Activated CD4-positive, alpha-beta memory T cell treated with anti-CD3 and anti-CD28 coated beads, Interleukin-2, amount 10 ng/mL, durations not matched to agents 7 days and 5 days (primary cell): ENCODE results near the gene FMN1. TPM values are rescaled to one million over a fixed set of nuclear protein-coding genes. Genes with fewer than 3 reads are reported as not detected.

Experiments
- CTCF ChIA-PET: fragments of 350-600 bp; sonication (Branson Sonifier 250); formaldehyde crosslinking; loops from one replicate; lab custom pipeline; 2021; ENCODE audit warnings: antibody characterized with exemption, inconsistent platforms; lab: Charles Lee
- POLR2A ChIA-PET: fragments of 350-600 bp; sonication (Branson Sonifier 250); formaldehyde crosslinking; loops from one replicate; lab custom pipeline; 2021; ENCODE audit warnings: antibody characterized with exemption; lab: Charles Lee
- DNase-seq: peaks from one replicate; pipeline ENCODE4 v3.0.0-alpha.2; 2020
- H3K27ac Mint-ChIP-seq: one replicate; pipeline ENCODE4 v1.8.0; 2021; ENCODE audit warnings: mild to moderate bottlenecking, mixed read lengths
- H3K27me3 Mint-ChIP-seq: one replicate; pipeline ENCODE4 v1.8.0; 2021; ENCODE audit warnings: mixed read lengths
- H3K36me3 Mint-ChIP-seq: one replicate; pipeline ENCODE4 v1.8.0; 2021; ENCODE audit warnings: low read depth, mixed read lengths
- H3K4me1 Mint-ChIP-seq: one replicate; pipeline ENCODE4 v1.8.0; 2021; ENCODE audit warnings: mixed read lengths
- H3K4me3 Mint-ChIP-seq: one replicate; pipeline ENCODE4 v1.8.0; 2021; ENCODE audit warnings: mild to moderate bottlenecking, mixed read lengths
- H3K9me3 Mint-ChIP-seq: one replicate; pipeline ENCODE4 v1.8.0; 2021; ENCODE audit warnings: mixed read lengths
- total RNA-seq, 2 experiments: library from RNA; stranded (reverse); gene quantifications; one replicate each; pipeline ENCODE4 v1.2.3, GENCODE V29; 2021

Gene FMN1
- total RNA-seq, 2 experiments from 2014 or later, result 0.03 to 0.15 TPM

DNA sequence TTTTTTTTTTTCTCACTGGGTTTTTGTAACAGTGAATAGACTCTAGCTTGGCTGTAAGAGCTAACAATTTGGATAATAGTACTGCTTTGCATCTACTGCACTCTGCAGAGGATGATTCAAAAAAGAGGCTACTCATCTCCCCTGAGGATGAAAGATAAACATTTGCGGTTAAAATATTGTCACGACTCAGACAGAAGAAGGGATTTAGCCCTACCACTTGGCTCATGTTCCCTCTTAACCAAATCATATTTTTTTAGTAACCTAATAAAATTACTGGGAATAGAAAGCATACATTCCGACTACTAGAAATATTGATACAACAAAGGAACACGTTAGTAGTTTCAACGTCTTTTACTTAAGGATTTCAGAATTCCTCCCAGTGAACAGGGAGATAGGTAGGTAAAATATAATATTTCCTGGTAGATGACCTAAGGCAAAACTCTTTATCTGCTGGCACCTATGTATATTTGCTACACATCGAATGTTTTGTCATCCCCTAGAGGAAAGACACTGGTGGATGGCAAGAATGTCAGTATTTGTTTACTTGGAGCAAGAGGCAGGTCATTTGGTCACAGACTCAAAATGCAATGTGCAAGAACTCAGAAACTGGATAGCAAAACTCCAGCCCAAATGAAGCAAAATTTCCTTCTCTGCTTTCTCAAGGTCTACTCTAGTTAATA lies 365.9 kb downstream of the FMN1 start:
- H3K4me3 Mint-ChIP-seq, result no peak overlapping the region
- POLR2A ChIA-PET, result interaction anchor here (0.6 kb wide), 1 partner anchor 1632 kb away, joined by 3 read pairs; no protein-coding TSS in a partner anchor
- no peaks in the 10 kb centered on the region for H3K36me3 Mint-ChIP-seq
- DNase-seq, result no peak
- H3K27ac Mint-ChIP-seq, result no peak overlapping the region
- no peaks in the 10 kb centered on the region for H3K4me1 Mint-ChIP-seq
- H3K9me3 Mint-ChIP-seq, result no peaks in the 10 kb centered on the region
- H3K27me3 Mint-ChIP-seq, result peaks cover 3% of the 10 kb centered on the region
- CTCF ChIA-PET, result interaction anchor here (1.0 kb wide), 1 partner anchor 23 kb away, joined by 3 read pairs; no protein-coding TSS in a partner anchor

DNA sequence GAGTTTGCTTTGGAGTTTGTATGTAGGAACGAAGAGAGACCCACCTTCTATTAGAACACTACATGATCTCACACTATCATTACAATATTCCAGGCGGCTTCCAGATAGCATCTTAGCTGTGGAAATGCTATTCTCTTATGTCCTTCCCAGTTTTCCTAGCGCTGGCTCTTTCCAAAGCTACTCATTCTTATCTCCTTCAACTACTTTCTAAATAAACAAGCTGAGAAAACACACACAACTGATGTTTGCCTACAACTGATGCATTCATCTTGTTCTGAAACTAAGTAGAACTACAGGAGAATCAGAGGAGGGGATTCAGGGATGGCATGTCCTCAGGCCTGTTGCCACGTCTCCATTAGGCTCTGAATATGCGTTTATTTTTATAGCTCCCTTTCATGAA lies 367.8 kb downstream of the FMN1 start:
- no peak overlapping the region for H3K27ac Mint-ChIP-seq
- peaks cover 5% of the 10 kb centered on the region for H3K27me3 Mint-ChIP-seq
- H3K4me1 Mint-ChIP-seq, result no peaks in the 10 kb centered on the region
- CTCF ChIA-PET, result no interaction called here
- DNase-seq, result no peak
- H3K36me3 Mint-ChIP-seq, result no peaks in the 10 kb centered on the region
- H3K9me3 Mint-ChIP-seq, result no peaks in the 10 kb centered on the region
- H3K4me3 Mint-ChIP-seq, result no peak overlapping the region
- POLR2A ChIA-PET, result no interaction called here

DNA sequence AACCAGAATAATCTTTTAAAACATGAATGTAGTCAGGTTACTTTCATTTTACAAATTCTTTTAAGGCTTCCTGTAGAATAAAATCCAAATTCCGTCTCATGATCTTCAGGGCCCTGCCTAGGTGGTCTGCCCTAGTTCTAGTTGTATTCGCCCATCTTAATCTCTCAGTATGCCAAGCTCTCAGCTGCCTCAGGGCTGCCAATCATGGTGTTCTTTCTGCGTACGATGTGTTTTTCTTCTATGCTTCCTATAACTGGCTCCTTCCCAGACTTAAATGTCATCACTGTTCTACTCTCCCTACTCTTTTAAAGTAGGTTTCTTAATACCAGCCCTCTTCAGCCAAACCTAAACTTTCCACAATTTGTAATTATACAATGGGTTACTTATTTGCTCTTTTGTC lies 369.3 kb downstream of the FMN1 start:
- Mint-ChIP-seq H3K27ac (no peak overlapping the region), H3K36me3 (no peaks in the 10 kb centered on the region), H3K4me1 (no peaks in the 10 kb centered on the region), H3K4me3 (no peak overlapping the region), H3K9me3 (no peaks in the 10 kb centered on the region), H3K27me3 (peaks cover 4% of the 10 kb centered on the region)
- ChIA-PET CTCF (no interaction called here), POLR2A (no interaction called here)
- DNase-seq, result no peak

DNA sequence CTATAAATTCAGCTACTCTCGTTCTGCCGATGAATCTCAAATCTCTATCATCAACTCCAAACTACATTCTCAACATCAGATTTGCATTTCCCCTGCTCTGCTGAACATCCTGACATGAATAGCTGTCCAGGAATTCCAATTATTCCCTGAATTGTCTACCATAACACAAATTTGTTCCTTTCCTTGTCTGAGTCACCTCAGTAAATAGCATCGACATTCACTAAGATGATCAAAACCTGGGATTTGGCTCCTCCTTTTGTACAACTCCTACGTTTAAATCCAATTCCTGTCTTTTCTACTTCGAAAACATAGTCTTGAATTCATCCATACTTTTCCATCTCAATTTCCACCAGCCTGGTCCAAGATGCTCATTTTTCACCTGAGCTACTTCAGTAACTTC lies 369.7 kb downstream of the FMN1 start:
- Mint-ChIP-seq H3K4me3 (no peak overlapping the region), H3K4me1 (no peaks in the 10 kb centered on the region), H3K36me3 (no peaks in the 10 kb centered on the region), H3K9me3 (no peaks in the 10 kb centered on the region), H3K27me3 (peaks cover 5% of the 10 kb centered on the region), H3K27ac (no peak overlapping the region)
- ChIA-PET CTCF (no interaction called here), POLR2A (no interaction called here)
- no peak for DNase-seq

DNA sequence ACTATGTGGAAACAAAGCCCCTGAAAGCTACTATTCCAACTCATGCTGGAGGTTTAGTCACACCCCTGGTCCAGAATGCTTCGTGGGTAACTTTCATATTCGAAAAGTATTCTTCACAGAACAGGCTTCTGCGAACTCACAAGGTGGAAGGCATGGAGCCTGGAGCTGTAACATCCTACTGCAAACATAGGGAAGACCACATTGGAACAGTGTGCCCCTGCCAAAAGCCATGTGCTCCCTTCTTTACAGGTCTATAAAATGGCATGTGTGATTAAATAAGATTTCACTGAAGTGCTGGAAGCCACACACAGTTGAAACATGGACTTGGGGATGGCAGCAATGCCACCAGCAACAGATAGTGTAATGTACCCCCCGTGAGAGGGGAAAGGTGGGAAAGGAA lies 370.8 kb downstream of the FMN1 start:
- H3K4me1 Mint-ChIP-seq, result no peaks in the 10 kb centered on the region
- H3K4me3 Mint-ChIP-seq, result no peak overlapping the region
- no peak overlapping the region for H3K27ac Mint-ChIP-seq
- H3K27me3 Mint-ChIP-seq, result peaks cover 8% of the 10 kb centered on the region
- ChIA-PET POLR2A (no interaction called here), CTCF (no interaction called here)
- DNase-seq, result no peak
- no peaks in the 10 kb centered on the region for H3K36me3 Mint-ChIP-seq
- no peaks in the 10 kb centered on the region for H3K9me3 Mint-ChIP-seq

DNA sequence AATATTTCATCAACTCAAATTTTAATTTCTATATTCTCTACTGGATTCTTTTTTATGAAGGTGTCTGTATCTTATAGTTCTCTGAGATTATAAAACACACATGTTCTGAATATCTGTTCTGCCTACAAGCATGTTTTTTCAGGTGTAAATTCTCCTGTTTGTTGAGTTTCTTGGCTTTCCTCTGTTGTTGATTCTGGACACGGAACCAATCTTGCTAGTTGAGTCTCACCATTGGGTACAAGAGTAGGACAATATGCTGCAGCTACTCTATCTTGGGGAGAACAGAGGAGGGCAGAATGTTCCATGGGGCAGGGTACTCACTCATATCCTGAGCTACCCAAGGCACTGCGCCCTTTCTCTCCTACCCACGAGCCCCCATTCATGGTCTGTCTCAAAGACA lies 371.8 kb downstream of the FMN1 start:
- Mint-ChIP-seq H3K9me3 (no peaks in the 10 kb centered on the region), H3K36me3 (no peaks in the 10 kb centered on the region), H3K27me3 (peaks cover 8% of the 10 kb centered on the region), H3K4me1 (no peaks in the 10 kb centered on the region), H3K4me3 (no peak overlapping the region), H3K27ac (no peak overlapping the region)
- ChIA-PET POLR2A (no interaction called here), CTCF (interaction anchor here (0.7 kb wide), 1 partner anchor 156 kb away, joined by 6 read pairs; no protein-coding TSS in a partner anchor)
- no peak for DNase-seq

DNA sequence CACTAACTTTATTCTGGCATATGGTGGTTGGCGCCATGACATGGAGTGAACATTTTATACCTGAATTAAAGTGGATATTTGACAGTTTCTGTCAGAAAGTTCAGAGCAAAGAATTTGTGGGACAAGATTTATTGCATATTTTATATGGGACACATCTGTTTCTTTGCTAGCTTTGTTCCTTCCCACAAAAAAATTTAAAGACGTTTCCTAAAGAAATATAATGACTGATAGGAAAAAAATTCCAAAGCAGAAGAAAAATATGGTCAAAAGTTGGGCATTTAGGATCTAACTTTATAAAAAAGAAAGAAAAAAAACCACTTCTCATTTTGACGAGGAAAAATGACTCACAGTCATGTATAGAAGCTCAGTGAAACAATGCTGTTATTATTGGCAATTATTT lies 375.1 kb downstream of the FMN1 start:
- ChIA-PET POLR2A (no interaction called here), CTCF (no interaction called here)
- no peaks in the 10 kb centered on the region for H3K9me3 Mint-ChIP-seq
- no peak for DNase-seq
- H3K27ac Mint-ChIP-seq, result no peak overlapping the region
- no peak overlapping the region for H3K4me3 Mint-ChIP-seq
- no peaks in the 10 kb centered on the region for H3K36me3 Mint-ChIP-seq
- H3K4me1 Mint-ChIP-seq, result no peaks in the 10 kb centered on the region
- H3K27me3 Mint-ChIP-seq, result peaks cover 12% of the 10 kb centered on the region

DNA sequence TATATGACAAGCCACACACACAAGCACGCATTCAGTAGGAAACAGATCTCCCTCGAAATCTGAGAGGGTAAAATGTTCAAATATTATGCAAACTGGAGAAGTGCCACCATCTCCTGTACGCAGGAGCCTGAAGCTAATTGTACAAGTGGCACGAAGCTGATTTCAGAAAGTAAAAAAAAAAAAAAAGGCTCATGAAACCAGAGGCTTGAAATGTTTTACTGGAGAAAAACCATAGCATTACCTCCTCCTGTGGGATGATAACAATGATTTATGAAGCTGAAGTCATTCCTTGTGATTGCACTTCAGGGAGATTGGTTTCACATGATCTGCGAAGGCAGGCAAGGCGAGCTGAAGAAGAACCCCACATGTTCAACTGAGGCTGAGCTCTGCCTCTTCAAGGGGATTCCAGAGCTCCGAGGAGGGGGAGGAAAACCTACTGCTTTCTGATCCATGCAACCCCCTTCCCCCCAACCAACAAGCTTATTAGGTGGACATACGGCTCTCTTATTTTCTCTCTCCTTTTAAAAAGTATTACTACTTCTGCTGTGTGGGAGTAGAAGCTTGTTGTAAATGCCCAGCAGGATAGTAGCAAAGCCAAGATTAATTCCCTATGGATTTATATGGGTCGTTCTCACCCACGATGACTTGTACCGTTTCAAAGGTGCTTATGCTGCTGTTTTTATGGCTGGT lies 375.6 kb downstream of the FMN1 start:
- no peak for DNase-seq
- Mint-ChIP-seq H3K27ac (no peak overlapping the region), H3K27me3 (peaks cover 12% of the 10 kb centered on the region), H3K4me1 (no peaks in the 10 kb centered on the region), H3K4me3 (no peak overlapping the region), H3K36me3 (no peaks in the 10 kb centered on the region), H3K9me3 (no peaks in the 10 kb centered on the region)
- CTCF ChIA-PET, result no interaction called here
- POLR2A ChIA-PET, result no interaction called here

DNA sequence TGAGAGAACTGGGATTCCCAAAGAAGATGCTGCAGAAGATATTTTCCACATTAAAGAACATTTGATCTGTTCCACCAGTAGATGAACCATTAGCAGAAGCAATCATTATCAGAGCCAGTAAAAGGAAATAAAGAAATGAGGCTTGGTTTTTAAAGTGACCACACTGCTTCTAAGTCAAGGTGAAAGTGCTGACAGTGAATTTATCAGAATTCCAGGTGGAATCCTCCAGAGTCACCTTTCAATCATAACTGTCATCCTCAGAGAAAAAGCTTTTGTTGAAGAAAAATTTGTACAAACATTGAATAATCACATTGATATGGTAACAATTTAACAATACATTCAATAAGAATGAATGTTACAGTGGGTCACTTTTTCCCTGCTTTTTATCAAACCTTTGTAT lies 376.9 kb downstream of the FMN1 start:
- ChIA-PET POLR2A (no interaction called here), CTCF (no interaction called here)
- Mint-ChIP-seq H3K36me3 (no peaks in the 10 kb centered on the region), H3K4me1 (no peaks in the 10 kb centered on the region), H3K4me3 (no peak overlapping the region), H3K27me3 (peaks cover 13% of the 10 kb centered on the region), H3K9me3 (no peaks in the 10 kb centered on the region), H3K27ac (no peak overlapping the region)
- DNase-seq, result no peak

DNA sequence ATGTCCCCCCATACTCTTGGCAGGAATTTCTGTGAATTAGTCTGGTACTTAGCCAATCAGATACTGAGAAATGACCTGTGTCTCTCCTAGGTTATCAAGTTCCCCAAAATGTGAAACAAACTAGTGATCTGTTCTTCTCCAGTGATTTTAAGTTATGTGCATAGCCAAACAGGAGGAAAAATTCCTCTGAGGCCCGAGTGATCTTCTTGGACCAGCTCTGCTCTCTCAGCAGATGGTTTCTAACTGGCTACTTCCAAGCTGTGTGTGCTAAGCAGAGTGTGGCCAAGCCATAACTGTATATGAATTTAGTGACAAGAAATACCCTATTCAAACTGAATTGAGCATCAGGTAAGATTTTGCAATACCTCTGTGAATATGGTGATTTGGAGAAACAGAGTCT lies 387.2 kb downstream of the FMN1 start:
- POLR2A ChIA-PET, result no interaction called here
- no peak overlapping the region for H3K27ac Mint-ChIP-seq
- CTCF ChIA-PET, result no interaction called here
- peaks cover 4% of the 10 kb centered on the region for H3K4me1 Mint-ChIP-seq
- H3K27me3 Mint-ChIP-seq, result peaks cover 15% of the 10 kb centered on the region
- H3K9me3 Mint-ChIP-seq, result peaks cover 2% of the 10 kb centered on the region
- no peak overlapping the region for H3K4me3 Mint-ChIP-seq
- no peaks in the 10 kb centered on the region for H3K36me3 Mint-ChIP-seq
- DNase-seq, result no peak

DNA sequence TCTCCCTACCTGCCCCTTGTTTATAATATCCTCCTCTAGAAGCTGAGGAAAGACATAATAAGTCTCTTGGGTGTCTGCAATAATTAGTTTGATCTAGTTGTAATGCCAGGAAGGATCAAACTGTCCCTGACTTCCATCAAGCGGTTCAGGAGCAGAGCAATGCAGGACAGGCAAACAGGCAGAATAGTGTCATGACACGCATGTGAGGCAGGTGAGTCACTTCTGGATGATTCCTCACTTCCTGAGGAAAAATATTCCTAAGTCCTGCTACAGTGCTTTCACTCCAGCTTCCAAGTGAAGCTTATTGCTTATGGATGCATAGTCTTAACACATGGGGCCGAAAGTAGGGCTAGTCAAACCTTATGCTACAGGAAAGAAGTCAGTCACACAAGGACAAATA lies 390.9 kb downstream of the FMN1 start:
- DNase-seq, result no peak
- Mint-ChIP-seq H3K4me3 (no peak overlapping the region), H3K27me3 (peaks cover 29% of the 10 kb centered on the region), H3K36me3 (no peaks in the 10 kb centered on the region), H3K9me3 (peaks cover 2% of the 10 kb centered on the region), H3K4me1 (peaks cover 7% of the 10 kb centered on the region), H3K27ac (no peak overlapping the region)
- ChIA-PET CTCF (no interaction called here), POLR2A (no interaction called here)

DNA sequence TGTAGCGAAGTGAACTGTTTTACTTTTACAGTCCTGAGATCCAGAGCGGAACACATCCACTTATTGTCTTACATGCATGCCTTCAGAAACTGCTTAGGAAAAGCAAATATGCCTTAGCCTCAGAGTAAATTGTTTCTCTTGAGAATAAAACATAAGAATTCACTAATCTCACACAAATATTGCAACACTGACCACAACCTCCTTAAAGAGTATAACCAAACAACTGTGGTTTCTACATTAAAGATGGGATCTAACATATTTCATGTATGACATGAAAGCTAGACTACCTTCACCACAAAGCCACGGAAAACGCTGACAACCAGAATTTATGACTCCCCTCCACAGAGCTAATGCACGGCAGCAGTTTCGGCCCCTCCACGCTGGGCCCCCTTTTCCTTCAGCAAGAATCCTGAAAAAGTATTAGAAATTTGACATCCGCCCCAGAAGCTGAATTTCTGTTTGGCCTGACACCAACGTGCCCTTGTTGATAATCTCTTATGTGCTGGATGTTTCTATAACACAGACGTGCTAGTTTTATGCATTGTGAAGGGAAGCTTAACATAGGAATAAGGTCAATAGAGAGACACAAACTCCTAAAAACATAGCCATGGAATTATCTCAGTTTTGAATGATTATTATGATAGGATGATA lies 392.1 kb downstream of the FMN1 start:
- peaks cover 2% of the 10 kb centered on the region for H3K9me3 Mint-ChIP-seq
- DNase-seq, result no peak
- peaks cover 30% of the 10 kb centered on the region for H3K27me3 Mint-ChIP-seq
- H3K4me3 Mint-ChIP-seq, result no peak overlapping the region
- POLR2A ChIA-PET, result no interaction called here
- H3K27ac Mint-ChIP-seq, result no peak overlapping the region
- peaks cover 7% of the 10 kb centered on the region for H3K4me1 Mint-ChIP-seq
- CTCF ChIA-PET, result no interaction called here
- no peaks in the 10 kb centered on the region for H3K36me3 Mint-ChIP-seq

DNA sequence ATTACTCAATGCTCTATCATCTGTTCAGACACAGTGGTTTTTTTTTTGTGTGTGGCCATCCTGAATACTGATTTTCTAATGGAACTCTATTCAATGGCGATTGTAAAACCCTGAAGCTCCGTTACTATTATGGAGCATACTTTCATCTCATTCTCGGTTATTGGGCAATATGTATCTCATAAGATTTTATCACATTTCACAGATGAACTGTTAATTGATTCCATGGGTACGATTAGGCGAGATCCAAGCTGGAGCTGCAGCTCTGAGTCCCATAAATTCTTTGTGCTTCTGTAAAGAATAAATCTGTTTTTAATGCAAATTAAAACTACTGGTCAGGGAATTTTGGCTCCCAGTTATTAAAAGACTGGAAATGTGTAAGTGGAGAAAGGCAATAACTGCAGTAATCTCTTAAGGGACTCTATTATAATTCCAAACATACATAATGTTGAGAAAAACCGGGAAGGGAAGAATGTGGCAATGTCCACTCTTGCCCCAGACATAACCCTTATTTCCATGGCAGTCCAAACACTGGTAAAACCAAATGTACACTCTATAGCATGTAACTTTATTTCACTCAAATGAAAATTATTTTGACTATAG lies 394.5 kb downstream of the FMN1 start:
- Mint-ChIP-seq H3K4me1 (peaks cover 7% of the 10 kb centered on the region), H3K36me3 (no peaks in the 10 kb centered on the region), H3K27me3 (peaks cover 26% of the 10 kb centered on the region), H3K9me3 (peaks cover 2% of the 10 kb centered on the region), H3K27ac (no peak overlapping the region), H3K4me3 (no peak overlapping the region)
- ChIA-PET POLR2A (no interaction called here), CTCF (no interaction called here)
- DNase-seq, result no peak
